ENCODE data around the gene RPH3AL.

GRCh38 chr17:178292-179065, 174.1 kb downstream of the RPH3AL start:
- TF ChIP-seq, protein P1, sequence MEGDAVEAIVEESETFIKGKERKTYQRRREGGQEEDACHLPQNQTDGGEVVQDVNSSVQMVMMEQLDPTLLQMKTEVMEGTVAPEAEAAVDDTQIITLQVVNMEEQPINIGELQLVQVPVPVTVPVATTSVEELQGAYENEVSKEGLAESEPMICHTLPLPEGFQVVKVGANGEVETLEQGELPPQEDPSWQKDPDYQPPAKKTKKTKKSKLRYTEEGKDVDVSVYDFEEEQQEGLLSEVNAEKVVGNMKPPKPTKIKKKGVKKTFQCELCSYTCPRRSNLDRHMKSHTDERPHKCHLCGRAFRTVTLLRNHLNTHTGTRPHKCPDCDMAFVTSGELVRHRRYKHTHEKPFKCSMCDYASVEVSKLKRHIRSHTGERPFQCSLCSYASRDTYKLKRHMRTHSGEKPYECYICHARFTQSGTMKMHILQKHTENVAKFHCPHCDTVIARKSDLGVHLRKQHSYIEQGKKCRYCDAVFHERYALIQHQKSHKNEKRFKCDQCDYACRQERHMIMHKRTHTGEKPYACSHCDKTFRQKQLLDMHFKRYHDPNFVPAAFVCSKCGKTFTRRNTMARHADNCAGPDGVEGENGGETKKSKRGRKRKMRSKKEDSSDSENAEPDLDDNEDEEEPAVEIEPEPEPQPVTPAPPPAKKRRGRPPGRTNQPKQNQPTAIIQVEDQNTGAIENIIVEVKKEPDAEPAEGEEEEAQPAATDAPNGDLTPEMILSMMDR (IDR thresholded peaks at IDR 0.05): no peak
- no peak for TF ChIP-seq POLR2A (IDR thresholded peaks at IDR 0.05)

Measured in testis (tissue), 2 donors.